ENCODE data around the gene UBR4. TPM values are rescaled to one million over a fixed set of nuclear protein-coding genes. Genes with fewer than 3 reads are reported as not detected.

The UBR4 gene
- total and polyA plus RNA-seq, 2 of the 8 experiments (the other 6 are each of a cell fraction or from before 2014, with no cell fraction given) = 139 to 152 TPM

GRCh38 chr1:19209990-19210771 is at the start of gene UBR4 (continued):
- TF ChIP-seq TAF1 (IDR thresholded peaks at IDR 0.05; ENCODE audit: low read depth, low read length) (peak; percentile 97), FOSL1 (IDR thresholded peaks at IDR 0.05; ENCODE audit: insufficient read depth, low read depth, low read length) (no peak), CTBP2 (IDR thresholded peaks at IDR 0.05; ENCODE audit: borderline replicate concordance, insufficient read depth, insufficient read length, low read length) (no peak), CEBPB (IDR thresholded peaks at IDR 0.05; ENCODE audit: low read depth, low read length) (peak; percentile 95), SUZ12 (IDR thresholded peaks at IDR 0.05; ENCODE audit: low read length) (no peak), KDM5A (IDR thresholded peaks at IDR 0.05; ENCODE audit: low read length) (peak; percentile 75), ZNF274 (IDR thresholded peaks at IDR 0.05; ENCODE audit: borderline replicate concordance, extremely low read depth, low read length) (no peak), MAFK (IDR thresholded peaks at IDR 0.05; ENCODE audit: low read depth, low read length) (no peak), ASH2L (IDR thresholded peaks at IDR 0.05; ENCODE audit: low read length) (peak; percentile 97), SP2 (IDR thresholded peaks at IDR 0.05; ENCODE audit: low read length) (no peak), NANOG (IDR thresholded peaks at IDR 0.05; ENCODE audit: insufficient read depth, low read depth, low read length, poor library complexity, severe bottlenecking) (no peak)
